ENCODE results near the gene ERCC4. TPM values are rescaled to one million over a fixed set of nuclear protein-coding genes. Genes with fewer than 3 reads are reported as not detected.

ERCC4 gene
- polyA plus RNA-seq, 3 donors: 1.8 to 11.8 (median 5.9) TPM

DNA sequence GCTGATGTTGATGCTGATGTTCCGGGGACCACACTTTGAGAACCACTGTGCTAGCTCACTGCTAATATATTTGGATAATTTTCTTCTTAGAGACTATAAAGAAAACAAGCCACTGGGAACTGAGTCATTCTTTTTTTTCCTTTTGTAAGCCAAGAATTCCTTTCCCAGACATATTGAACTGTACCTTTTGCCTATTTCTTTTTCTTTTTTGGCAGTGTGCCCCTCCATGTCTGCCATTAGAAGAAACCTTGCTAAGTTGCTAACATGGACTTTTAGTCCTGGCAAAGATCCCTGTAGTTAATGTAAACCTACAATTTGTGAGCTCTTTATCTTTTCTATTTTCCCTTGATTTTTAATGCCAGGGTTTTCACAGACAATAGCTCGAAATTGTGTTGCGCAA, 17.3 kb upstream of the ERCC4 start:
- TF ChIP-seq, protein P1, sequence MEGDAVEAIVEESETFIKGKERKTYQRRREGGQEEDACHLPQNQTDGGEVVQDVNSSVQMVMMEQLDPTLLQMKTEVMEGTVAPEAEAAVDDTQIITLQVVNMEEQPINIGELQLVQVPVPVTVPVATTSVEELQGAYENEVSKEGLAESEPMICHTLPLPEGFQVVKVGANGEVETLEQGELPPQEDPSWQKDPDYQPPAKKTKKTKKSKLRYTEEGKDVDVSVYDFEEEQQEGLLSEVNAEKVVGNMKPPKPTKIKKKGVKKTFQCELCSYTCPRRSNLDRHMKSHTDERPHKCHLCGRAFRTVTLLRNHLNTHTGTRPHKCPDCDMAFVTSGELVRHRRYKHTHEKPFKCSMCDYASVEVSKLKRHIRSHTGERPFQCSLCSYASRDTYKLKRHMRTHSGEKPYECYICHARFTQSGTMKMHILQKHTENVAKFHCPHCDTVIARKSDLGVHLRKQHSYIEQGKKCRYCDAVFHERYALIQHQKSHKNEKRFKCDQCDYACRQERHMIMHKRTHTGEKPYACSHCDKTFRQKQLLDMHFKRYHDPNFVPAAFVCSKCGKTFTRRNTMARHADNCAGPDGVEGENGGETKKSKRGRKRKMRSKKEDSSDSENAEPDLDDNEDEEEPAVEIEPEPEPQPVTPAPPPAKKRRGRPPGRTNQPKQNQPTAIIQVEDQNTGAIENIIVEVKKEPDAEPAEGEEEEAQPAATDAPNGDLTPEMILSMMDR (IDR thresholded peaks at IDR 0.05): no peak
- no peak overlapping the region for H3K27ac Mint-ChIP-seq
- H3K27me3 ChIP-seq (ENCODE audit: control insufficient read depth in 2 of 2, insufficient read depth in 2 of 2, low read length in 2 of 2): no peaks in the 10 kb centered on the region
- H3K4me3 ChIP-seq (replicated peaks in 1 of 3; ENCODE audit: low read depth in 2 of 3, low read length in 3 of 3): no peak overlapping the region
- H3K9me3 ChIP-seq (replicated peaks in 1 of 2; ENCODE audit: control insufficient read depth in 1 of 2, insufficient read depth in 1 of 2, low read length in 2 of 2): no peaks in the 10 kb centered on the region
- H3K27me3 Mint-ChIP-seq (ENCODE audit: low read depth in 3 of 3): peaks cover 3 to 8% (median 7%) of the 10 kb centered on the region in 3 donors
- no peak overlapping the region for H3K9ac ChIP-seq (ENCODE audit: insufficient read depth, low read length, poor library complexity, severe bottlenecking)
- peaks cover 0 to 11% (median 5%) of the 10 kb centered on the region in 7 donors for H3K9me3 Mint-ChIP-seq
- no peak overlapping the region for H3K27ac ChIP-seq (ENCODE audit: low read depth in 1 of 2, low read length in 2 of 2)
- H3K36me3 ChIP-seq (replicated peaks in 1 of 2; ENCODE audit: control insufficient read depth in 1 of 2, insufficient read depth in 2 of 2, low read length in 2 of 2): no peaks in the 10 kb centered on the region
- peaks cover 6% of the 10 kb centered on the region for H3K4me1 Mint-ChIP-seq
- H3K4me2 ChIP-seq (replicated peaks; ENCODE audit: extremely low read depth, low read length, poor library complexity, severe bottlenecking): no peak overlapping the region
- H4K20me1 ChIP-seq (ENCODE audit: insufficient read depth, low read length): no peaks in the 10 kb centered on the region
- H3K4me1 ChIP-seq (ENCODE audit: control insufficient read depth in 1 of 2, insufficient read depth in 2 of 2, low read length in 2 of 2): peaks cover 0 to 4% of the 10 kb centered on the region in 2 donors
- no peak overlapping the region for H3K4me3 Mint-ChIP-seq
- no peak for DNase-seq
- H3K36me3 Mint-ChIP-seq: no peaks in the 10 kb centered on the region
- intact Hi-C loops (cut with micrococcal nuclease): no loop called here
- WGBS (ENCODE audit: insufficient coverage): no CpG with 5 or more reads among the region's 3 CpGs
- no peak overlapping the region for H2AFZ ChIP-seq (ENCODE audit: insufficient read depth, low read depth, low read length, poor library complexity, severe bottlenecking)
- H3K79me2 ChIP-seq (ENCODE audit: insufficient read depth, low read length): no peaks in the 10 kb centered on the region

GRCh38 chr16:13904179-13904691, 15.7 kb upstream of the ERCC4 start:
- Histone ChIP-seq H3K36me3 (replicated peaks in 1 of 2; ENCODE audit: control insufficient read depth in 1 of 2, insufficient read depth in 2 of 2, low read length in 2 of 2) (no peaks in the 10 kb centered on the region), H3K27me3 (ENCODE audit: control insufficient read depth in 2 of 2, insufficient read depth in 2 of 2, low read length in 2 of 2) (no peaks in the 10 kb centered on the region), H3K4me2 (replicated peaks; ENCODE audit: extremely low read depth, low read length, poor library complexity, severe bottlenecking) (no peak overlapping the region), H3K9ac (ENCODE audit: insufficient read depth, low read length, poor library complexity, severe bottlenecking) (no peak overlapping the region), H4K20me1 (ENCODE audit: insufficient read depth, low read length) (no peaks in the 10 kb centered on the region), H3K9me3 (replicated peaks in 1 of 2; ENCODE audit: control insufficient read depth in 1 of 2, insufficient read depth in 1 of 2, low read length in 2 of 2) (no peaks in the 10 kb centered on the region), H3K4me3 (replicated peaks in 1 of 3; ENCODE audit: low read depth in 2 of 3, low read length in 3 of 3) (no peak overlapping the region), H2AFZ (ENCODE audit: insufficient read depth, low read depth, low read length, poor library complexity, severe bottlenecking) (no peak overlapping the region), H3K27ac (ENCODE audit: low read depth in 1 of 2, low read length in 2 of 2) (no peak overlapping the region), H3K4me1 (ENCODE audit: control insufficient read depth in 1 of 2, insufficient read depth in 2 of 2, low read length in 2 of 2) (peaks cover 0 to 4% of the 10 kb centered on the region in 2 donors), H3K79me2 (ENCODE audit: insufficient read depth, low read length) (no peaks in the 10 kb centered on the region)
- WGBS (ENCODE audit: insufficient coverage): no CpG with 5 or more reads among the region's 1 CpG
- no peak for DNase-seq
- intact Hi-C loops (cut with micrococcal nuclease): no loop called here
- no peak overlapping the region for H3K27ac Mint-ChIP-seq
- H3K27me3 Mint-ChIP-seq (ENCODE audit: low read depth in 3 of 3): peaks cover 8 to 10% (median 9%) of the 10 kb centered on the region in 3 donors
- peaks cover 0 to 11% (median 5%) of the 10 kb centered on the region in 7 donors for H3K9me3 Mint-ChIP-seq
- no peaks in the 10 kb centered on the region for H3K36me3 Mint-ChIP-seq
- H3K4me3 Mint-ChIP-seq: no peak overlapping the region
- H3K4me1 Mint-ChIP-seq: peaks cover 6% of the 10 kb centered on the region
- TF ChIP-seq, protein P1 (IDR thresholded peaks at IDR 0.05): no peak
